ENCODE measurements around the gene L3MBTL2. TPM values are rescaled to one million over a fixed set of nuclear protein-coding genes. Genes with fewer than 3 reads are reported as not detected.

L3MBTL2 gene
- total RNA-seq, 1 experiment from 2014 or later = 33.6 TPM

GRCh38 chr22:41252365-41252764, 47.3 kb downstream of the L3MBTL2 start:
- Mint-ChIP-seq H3K9me3 (no peaks in the 10 kb centered on the region), H3K27me3 (ENCODE audit: low read depth) (no peaks in the 10 kb centered on the region), H3K36me3 (ENCODE audit: insufficient read depth in 1 of 3, low read depth in 3 of 3) (peaks cover 51 to 94% (median 77%) of the 10 kb centered on the region in 3 experiments), H3K4me3 (no peak overlapping the region), H3K4me1 (peaks cover 5 to 7% of the 10 kb centered on the region in 2 experiments; a peak in 3 of 4 replicates), H3K27ac (no peak overlapping the region; a peak in 1 of 7 replicates)
- no peak overlapping the region for H4K91ac ChIP-seq (ENCODE audit: insufficient read length, low read depth, low read length)
- H3K79me1 ChIP-seq (ENCODE audit: insufficient read depth, low read depth, low read length, poor library complexity, severe bottlenecking) = no peaks in the 10 kb centered on the region
- H4K5ac ChIP-seq (ENCODE audit: insufficient read length, low read depth, low read length) = no peak overlapping the region
- H3K9me3 ChIP-seq (ENCODE audit: control insufficient read depth, low read depth, low read length) = no peaks in the 10 kb centered on the region
- no peak overlapping the region for H2BK12ac ChIP-seq (ENCODE audit: insufficient read length, low read depth, low read length)
- no peaks in the 10 kb centered on the region for H3K79me2 ChIP-seq (ENCODE audit: insufficient read depth, low read length)
- no peak overlapping the region for H3T11ph ChIP-seq (ENCODE audit: low read length)
- no peak overlapping the region for H3K4ac ChIP-seq (ENCODE audit: low read depth, low read length)
- no peak for DNase-seq
- H4K8ac ChIP-seq (replicated peaks; ENCODE audit: insufficient read length, low read depth, low read length) = no peak overlapping the region
- H3K23ac ChIP-seq (ENCODE audit: insufficient read length, low read depth, low read length) = no peak overlapping the region
- H3K4me2 ChIP-seq (ENCODE audit: insufficient read depth, insufficient read length, low read length) = no peak overlapping the region
- H2BK20ac ChIP-seq (ENCODE audit: low read depth, low read length, poor library complexity, severe bottlenecking) = no peak overlapping the region
- no peak overlapping the region for H2BK120ac ChIP-seq (ENCODE audit: low read depth, low read length, poor library complexity, severe bottlenecking)
- no peaks in the 10 kb centered on the region for H3K27me3 ChIP-seq (ENCODE audit: insufficient read depth, low read length)
- H3K14ac ChIP-seq (ENCODE audit: insufficient read depth, low read length) = no peak overlapping the region
- H2AFZ ChIP-seq (ENCODE audit: low read length) = no peak overlapping the region
- H3K56ac ChIP-seq (ENCODE audit: insufficient read length, low read depth, low read length) = no peak overlapping the region
- H3K23me2 ChIP-seq (ENCODE audit: insufficient read length, low read depth, low read length, poor library complexity, severe bottlenecking) = no peaks in the 10 kb centered on the region
- no peak overlapping the region for H2AK5ac ChIP-seq (ENCODE audit: insufficient read length, low read length)
- no peak overlapping the region for H3K27ac ChIP-seq (ENCODE audit: insufficient read length, low read depth, low read length)
- TF ChIP-seq CTCF (conservative IDR thresholded peaks at IDR 0.05) = no peak
- H2BK15ac ChIP-seq (ENCODE audit: low read depth, low read length) = no peak overlapping the region
- no CpG with 5 or more reads among the region's 8 CpGs for WGBS (ENCODE audit: extremely low coverage, insufficient read length, low lambda C conversion rate)
- no peaks in the 10 kb centered on the region for H4K20me1 ChIP-seq (ENCODE audit: control insufficient read depth, insufficient read depth, insufficient read length)
- no peaks in the 10 kb centered on the region for H3K4me1 ChIP-seq (ENCODE audit: insufficient read depth, low read length)
- no peak overlapping the region for H3K9ac ChIP-seq (ENCODE audit: extremely low read depth, insufficient read length, low read length)
- H2BK5ac ChIP-seq (ENCODE audit: insufficient read length, low read length) = no peak overlapping the region
- H3K18ac ChIP-seq (ENCODE audit: insufficient read length, low read depth, low read length) = no peak overlapping the region
